H9 (cell line): ENCODE data around the gene MAST4. TPM values are rescaled to one million over a fixed set of nuclear protein-coding genes. Genes with fewer than 3 reads are reported as not detected.

Experiments
- DNase-seq: peaks from one replicate; pipeline ENCODE4 v3.0.0-alpha.2; 2017
- H2AFZ ChIP-seq: one replicate; pipeline ENCODE4 v1.6.1; 2013; ENCODE audit warnings: mild to moderate bottlenecking, low read length, control low read depth, moderate library complexity
- H2AK5ac ChIP-seq: 2 replicates; pipeline ENCODE4 v1.6.1; 2013; ENCODE audit warnings: low read length, control low read depth, mixed read lengths; ENCODE audit not compliant: insufficient read length
- H2BK120ac ChIP-seq: one replicate; pipeline ENCODE4 v1.6.1; 2013; ENCODE audit warnings: low read depth, mild to moderate bottlenecking, low read length, control low read depth, inconsistent platforms; ENCODE audit not compliant: poor library complexity, severe bottlenecking
- H2BK12ac ChIP-seq: 2 replicates; pipeline ENCODE4 v1.6.1; 2013; ENCODE audit warnings: low read length, control low read depth, mixed read lengths, low read depth; ENCODE audit not compliant: insufficient read length
- H2BK15ac ChIP-seq: 2 replicates; pipeline ENCODE4 v1.6.1; 2013; ENCODE audit warnings: low read depth, low read length, control low read depth
- H2BK20ac ChIP-seq: one replicate; pipeline ENCODE4 v1.6.1; 2013; ENCODE audit warnings: low read depth, mild to moderate bottlenecking, low read length, control low read depth, inconsistent platforms; ENCODE audit not compliant: poor library complexity, severe bottlenecking
- H2BK5ac ChIP-seq: 2 replicates; pipeline ENCODE4 v1.6.1; 2013; ENCODE audit warnings: low read length, control low read depth, mixed read lengths; ENCODE audit not compliant: insufficient read length
- H3K14ac ChIP-seq: 2 replicates; pipeline ENCODE4 v1.6.1; 2013; ENCODE audit warnings: low read length, control low read depth; ENCODE audit not compliant: insufficient read depth
- H3K18ac ChIP-seq: 2 replicates; pipeline ENCODE4 v1.6.1; 2013; ENCODE audit warnings: low read depth, mild to moderate bottlenecking, mixed read lengths, low read length, control low read depth; ENCODE audit not compliant: insufficient read length
- H3K23ac ChIP-seq: 2 replicates; pipeline ENCODE4 v1.6.1; 2013; ENCODE audit warnings: low read length, control low read depth, mixed read lengths, low read depth; ENCODE audit not compliant: insufficient read length
- H3K23me2 ChIP-seq: 2 replicates; pipeline ENCODE4 v1.6.1; 2013; ENCODE audit warnings: low read depth, mild to moderate bottlenecking, mixed read lengths, low read length, control low read depth; ENCODE audit not compliant: insufficient read length, poor library complexity, severe bottlenecking
- H3K27ac ChIP-seq: 2 replicates; pipeline ENCODE4 v1.5.1; 2013; ENCODE audit warnings: low read length, control low read depth, mixed read lengths, low read depth; ENCODE audit not compliant: insufficient read length
- H3K27me3 ChIP-seq: 2 replicates; pipeline ENCODE4 v1.6.1; 2013; ENCODE audit warnings: low read length, control low read depth, inconsistent platforms; ENCODE audit not compliant: insufficient read depth
- H3K4ac ChIP-seq: 2 replicates; pipeline ENCODE4 v1.6.1; 2013; ENCODE audit warnings: low read depth, mild to moderate bottlenecking, control low read depth, inconsistent platforms, low read length, moderate library complexity
- H3K4me1 ChIP-seq: 2 replicates; pipeline ENCODE4 v1.6.1; 2013; ENCODE audit warnings: low read length, control low read depth, inconsistent platforms; ENCODE audit not compliant: insufficient read depth
- H3K4me2 ChIP-seq: 2 replicates; pipeline ENCODE4 v1.6.1; 2013; ENCODE audit warnings: low read length, control low read depth, mixed read lengths; ENCODE audit not compliant: insufficient read length, insufficient read depth
- H3K56ac ChIP-seq: 2 replicates; pipeline ENCODE4 v1.6.1; 2013; ENCODE audit warnings: low read depth, mild to moderate bottlenecking, mixed read lengths, low read length, control low read depth; ENCODE audit not compliant: insufficient read length
- H3K79me1 ChIP-seq: 2 replicates; pipeline ENCODE4 v1.6.1; 2013; ENCODE audit warnings: low read depth, mild to moderate bottlenecking, moderate library complexity, low read length, control low read depth, inconsistent platforms; ENCODE audit not compliant: insufficient read depth, poor library complexity, severe bottlenecking
- H3K79me2 ChIP-seq: 2 replicates; pipeline ENCODE4 v1.6.1; 2013; ENCODE audit warnings: low read length, control low read depth, inconsistent platforms; ENCODE audit not compliant: insufficient read depth
- H3K9ac ChIP-seq: 2 replicates; pipeline ENCODE4 v1.6.1; 2013; ENCODE audit warnings: low read length, control low read depth, mixed read lengths; ENCODE audit not compliant: insufficient read length; ENCODE audit errors: extremely low read depth
- H3K9me3 ChIP-seq: one replicate; pipeline ENCODE4 v1.6.1; 2013; ENCODE audit warnings: low read depth, low read length, inconsistent platforms; ENCODE audit not compliant: control insufficient read depth
- H3T11ph ChIP-seq: one replicate; pipeline ENCODE4 v1.6.1; 2013; ENCODE audit warnings: mild to moderate bottlenecking, low read length, control low read depth, inconsistent platforms
- H4K20me1 ChIP-seq: one replicate; pipeline ENCODE4 v1.6.1; 2013; ENCODE audit not compliant: control insufficient read depth, insufficient read length, insufficient read depth
- H4K5ac ChIP-seq: 2 replicates; pipeline ENCODE4 v1.6.1; 2013; ENCODE audit warnings: low read depth, mild to moderate bottlenecking, mixed read lengths, low read length, control low read depth; ENCODE audit not compliant: insufficient read length
- H4K8ac ChIP-seq: replicated peaks from 2 replicates; pipeline ENCODE4 v1.6.1; 2013; ENCODE audit warnings: low read length, control low read depth, mixed read lengths, low read depth; ENCODE audit not compliant: insufficient read length
- H4K91ac ChIP-seq: 2 replicates; pipeline ENCODE4 v1.6.1; 2013; ENCODE audit warnings: low read depth, mild to moderate bottlenecking, moderate library complexity, mixed read lengths, low read length, control low read depth; ENCODE audit not compliant: insufficient read length
- H3K27ac Mint-ChIP-seq, 3 experiments: 2 replicates in 2 of 3; 3 replicates in 1 of 3; pipeline ENCODE4 v1.8.0; 2020 to 2021; ENCODE audit warnings: mixed read lengths in 3 of 3, mild to moderate bottlenecking in 1 of 3, moderate library complexity in 1 of 3
- H3K27me3 Mint-ChIP-seq: 2 replicates; pipeline ENCODE4 v1.8.0; 2021; ENCODE audit warnings: low read depth, mild to moderate bottlenecking, moderate library complexity, mixed read lengths
- H3K36me3 Mint-ChIP-seq, 3 experiments: 2 replicates in 2 of 3; 3 replicates in 1 of 3; pipeline ENCODE4 v1.8.0; 2020 to 2021; ENCODE audit warnings: low read depth in 3 of 3, mixed read lengths in 3 of 3; ENCODE audit not compliant: insufficient read depth in 1 of 3
- H3K4me1 Mint-ChIP-seq, 2 experiments: 2 replicates each; pipeline ENCODE4 v1.8.0; 2020; ENCODE audit warnings: mixed read lengths in 2 of 2
- H3K4me3 Mint-ChIP-seq, 2 experiments: 2 replicates in 1 of 2; 3 replicates in 1 of 2; pipeline ENCODE4 v1.8.0; 2020 to 2021; ENCODE audit warnings: mild to moderate bottlenecking in 2 of 2, mixed read lengths in 2 of 2, moderate library complexity in 1 of 2
- H3K9me3 Mint-ChIP-seq, 2 experiments: 2 replicates in 1 of 2; 3 replicates in 1 of 2; pipeline ENCODE4 v1.8.0; 2020; ENCODE audit warnings: mild to moderate bottlenecking in 2 of 2, mixed read lengths in 2 of 2, moderate library complexity in 1 of 2
- WGBS: extraction: QIAGEN DNeasy Blood & Tissue Kit; methylation state at CpG from one replicate; pipeline ENCODE4 v1.1.7; 2013; ENCODE audit warnings: missing lambda C conversion rate, low lambda C conversion rate, mixed read lengths; ENCODE audit not compliant: insufficient read length; ENCODE audit errors: extremely low coverage; 5-methylcytosine and 5-hydroxymethylcytosine counted together
- total RNA-seq: library from RNA; stranded (reverse); gene quantifications from 2 replicates; pipeline ENCODE4 v1.2.1, GENCODE V29; 2021
- TF ChIP-seq, protein P1 (sequence below): fragments of 200-600 bp; sonication (generic); conservative IDR thresholded peaks from 3 replicates; pipeline ENCODE4 v1.8.0; 2021; ENCODE audit warnings: antibody characterized with exemption, mild to moderate bottlenecking

Gene MAST4
- total RNA-seq, 1 experiment from 2014 or later = 3.7 TPM

DNA sequence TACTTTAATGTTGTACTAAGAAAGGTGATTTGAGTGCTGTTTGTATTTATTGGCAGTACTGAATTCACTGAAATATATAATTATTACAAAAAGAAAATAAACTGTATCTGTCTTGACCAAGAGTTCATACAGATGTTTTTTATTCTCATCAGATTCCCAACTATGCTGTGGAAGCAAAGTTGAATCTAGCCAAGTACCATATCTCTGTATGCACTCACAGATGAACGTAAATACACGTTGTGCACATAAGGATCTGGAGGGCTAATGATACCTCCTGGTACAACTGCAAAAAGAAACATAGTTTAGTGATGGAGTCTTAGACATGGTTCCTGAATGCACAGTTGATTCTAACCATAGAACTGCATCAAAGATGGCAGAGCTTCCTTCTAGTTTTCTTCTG lies 431.0 kb downstream of the MAST4 start:
- no peaks in the 10 kb centered on the region for H3K79me1 ChIP-seq
- H2BK5ac ChIP-seq = no peak overlapping the region
- H2BK15ac ChIP-seq = no peak overlapping the region
- Mint-ChIP-seq H3K9me3 (no peaks in the 10 kb centered on the region), H3K27me3 (no peaks in the 10 kb centered on the region), H3K36me3 (no peaks in the 10 kb centered on the region; a peak in 1 of 7 replicates), H3K4me1 (peaks cover 5 to 9% of the 10 kb centered on the region in 2 experiments; a peak in 3 of 4 replicates), H3K27ac (no peak overlapping the region), H3K4me3 (no peak overlapping the region)
- H4K5ac ChIP-seq = no peak overlapping the region
- H3K9me3 ChIP-seq = no peaks in the 10 kb centered on the region
- no peak overlapping the region for H2BK120ac ChIP-seq
- no peak overlapping the region for H2BK20ac ChIP-seq
- H3K23ac ChIP-seq = no peak overlapping the region
- no CpG with 5 or more reads among the region's 2 CpGs for WGBS
- no peak overlapping the region for H3K18ac ChIP-seq
- H3K56ac ChIP-seq = no peak overlapping the region
- H2BK12ac ChIP-seq = no peak overlapping the region
- DNase-seq = no peak
- no peak overlapping the region for H3K14ac ChIP-seq
- H3K27me3 ChIP-seq = no peaks in the 10 kb centered on the region; the same call in 1 of the 2 replicates
- no peak overlapping the region for H3K9ac ChIP-seq
- no peak overlapping the region for H3K27ac ChIP-seq
- no peaks in the 10 kb centered on the region for H4K20me1 ChIP-seq
- no peak overlapping the region for H4K8ac ChIP-seq
- H3K4me1 ChIP-seq = no peaks in the 10 kb centered on the region
- no peak overlapping the region for H3T11ph ChIP-seq
- no peaks in the 10 kb centered on the region for H3K23me2 ChIP-seq
- TF ChIP-seq, protein P1, sequence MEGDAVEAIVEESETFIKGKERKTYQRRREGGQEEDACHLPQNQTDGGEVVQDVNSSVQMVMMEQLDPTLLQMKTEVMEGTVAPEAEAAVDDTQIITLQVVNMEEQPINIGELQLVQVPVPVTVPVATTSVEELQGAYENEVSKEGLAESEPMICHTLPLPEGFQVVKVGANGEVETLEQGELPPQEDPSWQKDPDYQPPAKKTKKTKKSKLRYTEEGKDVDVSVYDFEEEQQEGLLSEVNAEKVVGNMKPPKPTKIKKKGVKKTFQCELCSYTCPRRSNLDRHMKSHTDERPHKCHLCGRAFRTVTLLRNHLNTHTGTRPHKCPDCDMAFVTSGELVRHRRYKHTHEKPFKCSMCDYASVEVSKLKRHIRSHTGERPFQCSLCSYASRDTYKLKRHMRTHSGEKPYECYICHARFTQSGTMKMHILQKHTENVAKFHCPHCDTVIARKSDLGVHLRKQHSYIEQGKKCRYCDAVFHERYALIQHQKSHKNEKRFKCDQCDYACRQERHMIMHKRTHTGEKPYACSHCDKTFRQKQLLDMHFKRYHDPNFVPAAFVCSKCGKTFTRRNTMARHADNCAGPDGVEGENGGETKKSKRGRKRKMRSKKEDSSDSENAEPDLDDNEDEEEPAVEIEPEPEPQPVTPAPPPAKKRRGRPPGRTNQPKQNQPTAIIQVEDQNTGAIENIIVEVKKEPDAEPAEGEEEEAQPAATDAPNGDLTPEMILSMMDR = no peak
- H4K91ac ChIP-seq = no peak overlapping the region
- H3K79me2 ChIP-seq = no peaks in the 10 kb centered on the region
- H2AFZ ChIP-seq = no peak overlapping the region
- H3K4me2 ChIP-seq = no peak overlapping the region
- no peak overlapping the region for H3K4ac ChIP-seq
- H2AK5ac ChIP-seq = no peak overlapping the region
